T-helper 17 cell (primary cell): ENCODE results near the gene COL16A1. TPM values are rescaled to one million over a fixed set of nuclear protein-coding genes. Genes with fewer than 3 reads are reported as not detected.

Experiments used
- ATAC-seq: fragments of 150-1000 bp; cut with Tn5 transposase; 2 replicates; pipeline ENCODE4 v1.10.0; 2021; ENCODE audit warnings: mild to moderate bottlenecking, moderate library complexity
- DNase-seq, 3 donors: peaks; one replicate each; pipeline versions ENCODE4 v3.0.0 to v3.0.0-alpha.2; 2020 to 2021
- H3K9me3 ChIP-seq: one replicate; pipeline ENCODE4 v1.7.0; 2013; ENCODE audit warnings: low read length, mild to moderate bottlenecking; ENCODE audit not compliant: control insufficient read depth, poor library complexity, severe bottlenecking
- H3K27ac Mint-ChIP-seq: one replicate; pipeline ENCODE4 v1.8.0; 2022; ENCODE audit warnings: mild to moderate bottlenecking, moderate library complexity, mixed read lengths
- H3K27me3 Mint-ChIP-seq: one replicate; pipeline ENCODE4 v1.8.0; 2022; ENCODE audit warnings: mixed read lengths
- H3K36me3 Mint-ChIP-seq: one replicate; pipeline ENCODE4 v1.8.0; 2022; ENCODE audit warnings: low read depth, mixed read lengths
- H3K4me1 Mint-ChIP-seq: one replicate; pipeline ENCODE4 v1.8.0; 2022; ENCODE audit warnings: mild to moderate bottlenecking, mixed read lengths
- H3K4me3 Mint-ChIP-seq: one replicate; pipeline ENCODE4 v1.8.0; 2022; ENCODE audit warnings: mild to moderate bottlenecking, moderate library complexity, mixed read lengths
- total RNA-seq, 4 donors: library from RNA in 2 of 4; stranded (reverse) in 2 of 4; gene quantifications; one replicate each; pipeline ENCODE4 v1.2.3 and lab custom pipeline; 2022 to 2026

COL16A1 gene
- total RNA-seq, 2 donors from 2014 or later = not detected

DNA sequence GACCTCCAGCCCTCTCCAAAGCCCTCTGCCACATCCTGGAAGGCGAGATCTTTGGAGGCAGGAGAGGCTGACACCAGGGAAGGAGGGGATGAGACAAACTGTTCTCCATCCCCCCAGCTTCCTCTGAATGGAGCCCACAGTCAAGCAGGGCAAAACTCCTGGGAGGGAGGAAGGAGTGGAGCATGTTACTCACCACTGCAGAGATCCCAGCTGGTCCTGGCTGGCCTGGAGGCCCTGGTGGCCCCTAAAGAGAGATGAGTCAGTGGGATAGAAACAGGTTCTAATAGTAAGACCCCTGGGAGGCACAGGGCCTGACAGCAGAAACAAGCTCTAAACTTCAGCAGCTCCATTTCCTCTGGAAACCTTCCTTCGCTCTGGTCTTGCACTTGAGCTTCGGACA, 45.1 kb downstream of the COL16A1 start:
- H3K4me3 Mint-ChIP-seq = no peak overlapping the region
- peaks cover 26% of the 10 kb centered on the region for H3K27me3 Mint-ChIP-seq
- no peak overlapping the region for H3K27ac Mint-ChIP-seq
- no peak for DNase-seq
- peaks cover 7% of the 10 kb centered on the region for H3K4me1 Mint-ChIP-seq
- H3K36me3 Mint-ChIP-seq = no peaks in the 10 kb centered on the region
- ATAC-seq = no peak
- H3K9me3 ChIP-seq = no peaks in the 10 kb centered on the region

DNA sequence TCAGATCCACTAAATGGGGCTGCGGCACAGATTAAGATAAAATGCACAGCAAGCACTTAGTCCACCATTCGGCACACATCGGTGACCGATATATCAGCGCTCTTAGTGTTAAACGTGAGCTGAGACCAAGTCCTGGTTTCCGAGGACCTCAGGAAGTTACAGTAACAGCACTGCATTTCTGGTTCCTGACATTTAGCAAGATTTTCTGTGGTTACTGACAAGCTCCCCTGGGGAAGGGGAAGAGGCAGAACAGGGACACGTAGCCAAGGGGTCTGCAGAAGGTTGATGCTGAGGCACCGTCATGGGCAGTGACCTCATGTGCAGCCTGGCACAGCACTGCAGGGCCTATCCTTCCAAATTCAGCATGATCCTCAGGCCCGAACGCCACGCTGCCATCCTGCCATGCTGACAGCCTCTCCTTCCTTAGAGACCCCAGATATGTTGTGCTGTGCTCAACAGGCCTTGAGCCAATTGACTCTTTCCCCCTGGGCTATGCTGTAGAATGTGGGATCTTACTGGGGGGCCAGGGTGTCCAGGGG, 45.8 kb downstream of the COL16A1 start:
- ATAC-seq (no peak), DNase-seq (no peak)
- no peaks in the 10 kb centered on the region for H3K36me3 Mint-ChIP-seq
- no peak overlapping the region for H3K4me3 Mint-ChIP-seq
- peaks cover 7% of the 10 kb centered on the region for H3K4me1 Mint-ChIP-seq
- H3K27me3 Mint-ChIP-seq = peaks cover 21% of the 10 kb centered on the region
- H3K9me3 ChIP-seq = no peaks in the 10 kb centered on the region
- no peak overlapping the region for H3K27ac Mint-ChIP-seq

- Mint-ChIP-seq H3K36me3 (no peaks in the 10 kb centered on the region), H3K4me3 (no peak overlapping the region), H3K4me1 (peaks cover 6% of the 10 kb centered on the region), H3K27me3 (peaks cover 18% of the 10 kb centered on the region), H3K27ac (no peak overlapping the region)
- ATAC-seq = no peak
- H3K9me3 ChIP-seq = no peaks in the 10 kb centered on the region
- DNase-seq = no peak
Observed at GRCh38 chr1:31657020-31657804, 46.6 kb downstream of the COL16A1 start.

DNA sequence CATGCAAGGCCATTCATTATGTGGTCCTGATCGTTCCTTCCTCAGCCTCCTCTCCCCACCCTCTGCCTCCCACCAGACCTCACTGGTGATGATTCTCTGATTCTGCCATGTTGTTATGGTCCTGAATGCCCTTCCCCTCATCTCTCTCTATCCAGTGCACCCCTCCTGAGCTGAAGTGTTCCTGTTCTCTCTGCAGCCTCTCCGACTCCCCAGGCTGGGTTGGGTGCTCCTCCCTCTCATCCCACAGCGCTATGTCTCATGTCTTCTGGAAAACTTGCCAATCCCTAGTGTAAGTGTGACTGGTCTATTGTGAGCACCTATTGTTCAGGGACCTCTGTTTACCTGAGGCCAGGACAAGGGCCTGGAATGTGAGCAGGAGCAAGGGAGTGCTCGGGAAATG, 48.1 kb downstream of the COL16A1 start:
- H3K9me3 ChIP-seq = no peaks in the 10 kb centered on the region
- peaks cover 6% of the 10 kb centered on the region for H3K4me1 Mint-ChIP-seq
- no peak for DNase-seq
- H3K27me3 Mint-ChIP-seq = peaks cover 18% of the 10 kb centered on the region
- H3K36me3 Mint-ChIP-seq = no peaks in the 10 kb centered on the region
- H3K4me3 Mint-ChIP-seq = no peak overlapping the region
- H3K27ac Mint-ChIP-seq = no peak overlapping the region
- no peak for ATAC-seq

GRCh38 chr1:31655104-31655503, 48.7 kb downstream of the COL16A1 start:
- no peak for ATAC-seq
- Mint-ChIP-seq H3K4me1 (peaks cover 3% of the 10 kb centered on the region), H3K27ac (no peak overlapping the region), H3K36me3 (no peaks in the 10 kb centered on the region), H3K4me3 (no peak overlapping the region), H3K27me3 (peaks cover 18% of the 10 kb centered on the region)
- no peak for DNase-seq
- H3K9me3 ChIP-seq = no peaks in the 10 kb centered on the region

GRCh38 chr1:31654474-31654776, 49.4 kb downstream of the COL16A1 start:
- peaks cover 2% of the 10 kb centered on the region for H3K4me1 Mint-ChIP-seq
- H3K36me3 Mint-ChIP-seq = no peaks in the 10 kb centered on the region
- ATAC-seq (no peak), DNase-seq (no peak)
- H3K27me3 Mint-ChIP-seq = peaks cover 18% of the 10 kb centered on the region
- no peaks in the 10 kb centered on the region for H3K9me3 ChIP-seq
- H3K4me3 Mint-ChIP-seq = no peak overlapping the region
- no peak overlapping the region for H3K27ac Mint-ChIP-seq

DNA sequence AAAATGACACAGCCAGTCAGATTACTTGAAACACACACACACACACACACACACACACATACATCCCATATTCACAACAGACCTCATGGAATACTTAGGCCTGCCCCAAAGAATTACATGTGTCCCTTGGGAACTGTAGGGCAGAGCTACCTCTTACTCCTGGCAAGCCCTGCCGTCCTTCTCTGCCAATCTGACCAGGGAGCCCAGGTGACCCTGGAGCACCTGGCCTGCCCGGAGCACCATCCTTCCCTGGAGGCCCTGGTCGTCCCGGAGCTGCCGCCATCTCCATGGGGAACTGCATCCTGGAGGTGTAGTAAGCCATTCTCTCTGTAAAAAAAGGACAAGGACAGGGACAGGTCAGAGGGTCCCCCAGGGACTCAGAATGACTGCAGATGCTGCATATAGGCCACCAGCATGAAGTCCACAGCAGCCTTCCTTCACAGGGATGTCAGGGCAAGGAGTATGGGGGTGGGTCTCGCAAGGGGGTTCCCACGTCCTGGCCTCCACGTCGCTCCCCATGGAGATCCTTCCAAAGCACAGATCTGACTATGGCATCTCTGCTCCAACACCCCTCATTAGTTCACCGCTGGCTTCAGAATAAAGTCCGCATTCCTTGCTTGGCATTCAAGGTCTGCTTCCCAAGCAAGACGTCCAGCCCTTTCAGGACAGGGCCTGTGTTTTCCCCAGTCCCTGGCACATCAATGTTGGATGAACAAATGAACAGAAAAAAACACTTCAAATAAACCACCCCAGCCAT, 49.9 kb downstream of the COL16A1 start:
- Mint-ChIP-seq H3K36me3 (no peaks in the 10 kb centered on the region), H3K27me3 (peaks cover 18% of the 10 kb centered on the region), H3K27ac (no peak overlapping the region), H3K4me3 (no peak overlapping the region), H3K4me1 (peaks cover 2% of the 10 kb centered on the region)
- ATAC-seq (no peak), DNase-seq (no peak)
- H3K9me3 ChIP-seq = no peaks in the 10 kb centered on the region

DNA sequence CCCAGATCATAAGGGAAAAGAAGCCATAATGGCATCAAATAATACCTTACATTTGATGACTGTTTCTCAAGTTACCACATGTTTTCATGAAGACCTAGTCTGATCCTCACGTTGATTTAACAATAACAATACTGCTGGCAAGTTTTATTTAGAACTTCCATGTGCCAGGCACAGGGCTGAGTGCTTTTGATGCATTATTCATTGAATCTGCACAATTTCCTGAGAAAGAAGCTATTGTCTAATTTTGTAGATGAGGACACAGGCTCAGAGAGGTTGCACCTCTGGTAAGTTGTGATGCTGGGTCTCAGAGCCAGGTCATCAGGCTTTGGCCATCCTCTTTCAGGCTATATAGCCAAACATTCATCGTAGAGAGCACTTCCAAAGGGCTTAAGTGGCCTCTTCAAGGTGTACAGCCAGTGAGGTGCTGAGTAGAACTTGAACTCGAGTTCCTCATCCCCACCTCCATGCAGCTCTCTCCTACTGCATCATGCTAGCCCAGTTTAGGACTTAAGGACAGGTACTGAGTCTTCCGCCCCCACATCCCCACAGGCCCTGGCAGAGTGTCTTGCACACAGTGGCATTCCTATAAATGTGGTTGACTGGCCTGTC, 50.8 kb downstream of the COL16A1 start:
- Mint-ChIP-seq H3K27me3 (peaks cover 17% of the 10 kb centered on the region), H3K36me3 (no peaks in the 10 kb centered on the region), H3K27ac (no peak overlapping the region), H3K4me1 (peaks cover 2% of the 10 kb centered on the region), H3K4me3 (no peak overlapping the region)
- ATAC-seq = no peak
- no peak for DNase-seq
- H3K9me3 ChIP-seq = no peaks in the 10 kb centered on the region

DNA sequence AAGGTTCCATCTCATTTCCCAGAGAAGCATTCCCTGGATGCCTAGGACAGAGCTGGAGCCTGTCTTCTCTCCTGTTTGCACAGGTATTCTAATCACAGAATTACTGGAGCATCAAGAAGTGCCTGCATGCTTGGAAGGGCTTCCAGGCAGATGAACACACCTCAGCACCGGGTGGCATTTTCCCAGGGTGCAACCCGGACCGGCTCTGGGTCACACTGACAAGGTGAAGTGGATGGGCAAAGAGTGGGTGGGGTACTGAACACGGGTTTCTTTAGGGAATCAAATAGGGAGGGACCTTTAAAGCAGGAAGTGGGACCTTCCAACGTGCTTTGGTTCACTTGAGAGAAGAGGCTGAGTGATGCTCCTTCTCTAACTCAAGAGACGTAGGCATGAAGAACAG, 52.1 kb downstream of the COL16A1 start:
- no peak overlapping the region for H3K4me3 Mint-ChIP-seq
- H3K9me3 ChIP-seq = no peaks in the 10 kb centered on the region
- H3K4me1 Mint-ChIP-seq = peaks cover 2% of the 10 kb centered on the region
- peaks cover 9% of the 10 kb centered on the region for H3K27me3 Mint-ChIP-seq
- H3K36me3 Mint-ChIP-seq = peaks cover 1% of the 10 kb centered on the region
- ATAC-seq = no peak
- DNase-seq = no peak
- no peak overlapping the region for H3K27ac Mint-ChIP-seq

GRCh38 chr1:31651089-31651420, 52.8 kb downstream of the COL16A1 start:
- no peaks in the 10 kb centered on the region for H3K9me3 ChIP-seq
- peaks cover 3% of the 10 kb centered on the region for H3K36me3 Mint-ChIP-seq
- peaks cover 5% of the 10 kb centered on the region for H3K27me3 Mint-ChIP-seq
- H3K4me3 Mint-ChIP-seq = no peak overlapping the region
- no peak overlapping the region for H3K27ac Mint-ChIP-seq
- DNase-seq (no peak), ATAC-seq (no peak)
- peaks cover 2% of the 10 kb centered on the region for H3K4me1 Mint-ChIP-seq

DNA sequence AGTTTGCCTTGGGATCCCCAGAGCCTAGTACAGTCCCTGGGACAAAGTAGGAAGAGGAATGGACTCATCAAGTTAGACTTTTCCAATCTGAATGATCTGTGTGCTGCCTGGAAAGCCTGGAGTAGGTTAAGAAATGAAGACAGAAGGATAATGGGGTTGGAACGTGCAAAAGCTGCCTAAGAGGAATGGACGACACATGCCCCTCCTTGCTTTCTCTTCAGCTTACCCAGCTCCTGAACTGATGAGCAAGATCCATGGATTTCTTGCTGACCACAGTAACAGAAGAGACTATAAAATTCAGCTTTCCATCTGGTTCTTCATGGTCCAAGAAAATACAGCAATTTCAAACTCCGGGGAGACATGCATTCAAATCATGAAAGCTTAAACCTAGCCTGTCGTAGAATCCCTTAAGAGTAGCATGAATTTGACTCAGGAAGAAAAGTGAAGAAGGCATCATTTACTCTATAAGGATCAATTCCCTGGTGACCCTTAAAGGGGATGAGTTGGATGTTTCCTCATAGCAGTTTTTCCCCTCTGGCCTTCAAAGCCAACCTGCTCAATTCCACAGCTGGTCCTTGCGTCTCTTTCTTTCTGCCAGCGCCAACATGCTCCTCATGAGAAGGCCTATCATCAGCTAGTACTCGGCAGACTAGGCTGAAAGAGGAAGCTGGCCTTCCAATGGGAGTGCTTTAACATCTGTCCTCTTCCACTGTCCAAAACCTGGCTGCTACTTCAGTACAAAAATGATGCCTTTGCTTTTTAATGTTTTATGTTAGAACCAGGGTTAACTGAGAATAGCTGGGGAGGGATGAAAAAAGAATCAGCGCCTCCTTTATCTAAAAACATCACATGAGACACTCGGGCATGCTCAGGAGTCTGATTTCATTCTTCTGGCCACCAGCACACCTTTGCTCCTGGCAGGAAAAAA, 53.4 kb downstream of the COL16A1 start:
- Mint-ChIP-seq H3K36me3 (peaks cover 3% of the 10 kb centered on the region), H3K27me3 (no peaks in the 10 kb centered on the region), H3K27ac (no peak overlapping the region), H3K4me1 (peaks cover 9% of the 10 kb centered on the region), H3K4me3 (no peak overlapping the region)
- ATAC-seq = no peak
- no peak for DNase-seq
- no peaks in the 10 kb centered on the region for H3K9me3 ChIP-seq

DNA sequence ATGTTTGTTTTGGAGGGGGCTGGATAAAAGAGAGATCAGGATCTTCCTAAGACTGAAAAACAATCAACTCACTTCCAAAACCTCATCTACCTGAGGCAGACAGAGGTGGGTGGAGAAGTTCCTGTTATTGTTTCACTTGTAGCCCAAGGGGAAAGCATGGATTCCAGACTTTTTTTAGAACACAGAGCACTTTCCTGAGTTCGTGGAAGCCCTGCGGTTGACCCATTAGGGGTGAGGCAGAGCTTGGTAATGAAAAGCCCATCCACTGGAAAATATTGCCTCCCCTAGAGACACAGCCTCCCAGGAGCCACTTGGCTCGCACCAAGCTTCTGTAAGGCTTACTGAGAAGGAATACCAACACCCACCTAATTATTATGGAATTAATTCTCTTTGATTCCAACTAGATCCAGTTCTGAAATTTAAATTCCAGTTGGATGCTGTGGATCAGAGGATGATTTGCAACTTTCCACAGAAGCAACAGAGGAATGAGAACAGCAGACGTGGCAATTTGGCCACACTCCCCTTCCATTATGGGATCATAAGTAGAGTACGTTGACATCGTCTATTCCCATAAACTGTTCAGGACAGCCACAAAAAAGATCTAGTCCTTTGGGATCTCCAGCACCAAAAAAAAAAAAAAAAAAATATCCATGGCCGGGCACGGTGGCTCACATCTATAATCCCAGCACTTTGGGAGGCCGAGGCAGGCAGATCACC, 55.0 kb downstream of the COL16A1 start:
- Mint-ChIP-seq H3K4me1 (peaks cover 21% of the 10 kb centered on the region), H3K4me3 (no peak overlapping the region), H3K36me3 (peaks cover 8% of the 10 kb centered on the region), H3K27me3 (no peaks in the 10 kb centered on the region), H3K27ac (no peak overlapping the region)
- H3K9me3 ChIP-seq = no peaks in the 10 kb centered on the region
- ATAC-seq = no peak
- DNase-seq = no peak
